Measurements from ENCODE around the gene TMEM63C.

GRCh38 chr14:77265561-77266335 lies 84.2 kb downstream of the TMEM63C start:
- TF ChIP-seq MYNN (tag by site-specific recombination; IDR thresholded peaks at IDR 0.05; ENCODE audit: borderline replicate concordance) = no peak
- TF ChIP-seq ZNF529 (tag by site-specific recombination; IDR thresholded peaks at IDR 0.05; ENCODE audit: insufficient replicate concordance) = no peak
- TF ChIP-seq ZNF138 (tag by site-specific recombination; IDR thresholded peaks at IDR 0.05; ENCODE audit: borderline replicate concordance) = no peak
- no peak for TF ChIP-seq ZNF747 (tag by site-specific recombination; IDR thresholded peaks at IDR 0.05)
- TF ChIP-seq CTCF (tag by site-specific recombination; IDR thresholded peaks at IDR 0.05) = no peak
- no peak for TF ChIP-seq KLF1 (tag by site-specific recombination; IDR thresholded peaks at IDR 0.05)
- no peak for TF ChIP-seq ZFP41 (tag by site-specific recombination; IDR thresholded peaks at IDR 0.05; ENCODE audit: borderline replicate concordance)
- no peak for TF ChIP-seq TCF7L2 (IDR thresholded peaks at IDR 0.05; ENCODE audit: borderline replicate concordance, low read depth, low read length)
- TF ChIP-seq PRDM6 (tag by site-specific recombination; IDR thresholded peaks at IDR 0.05) = no peak
- no peak for TF ChIP-seq ZNF610 (tag by site-specific recombination; IDR thresholded peaks at IDR 0.05; ENCODE audit: borderline replicate concordance)
- no peak for TF ChIP-seq ZNF639 (tag by site-specific recombination; IDR thresholded peaks at IDR 0.05)
- TF ChIP-seq ZFP3 (tag by site-specific recombination; IDR thresholded peaks at IDR 0.05; ENCODE audit: low read depth) = no peak
- TF ChIP-seq GFI1B (tag by site-specific recombination; IDR thresholded peaks at IDR 0.05) = no peak
